Activated gamma-delta T cell (primary cell): Measurements from ENCODE around the gene CHEK2.
"Not testable (repeated sequence)": the region's sequence is repeated elsewhere in the genome, so short reads cannot be mapped to it uniquely, and the experiment has no call there.

Source experiments
- DNase-seq: peaks from one replicate; lab custom pipeline; 2025; lab: John Stamatoyannopoulos, UW

Gene CHEK2

DNA sequence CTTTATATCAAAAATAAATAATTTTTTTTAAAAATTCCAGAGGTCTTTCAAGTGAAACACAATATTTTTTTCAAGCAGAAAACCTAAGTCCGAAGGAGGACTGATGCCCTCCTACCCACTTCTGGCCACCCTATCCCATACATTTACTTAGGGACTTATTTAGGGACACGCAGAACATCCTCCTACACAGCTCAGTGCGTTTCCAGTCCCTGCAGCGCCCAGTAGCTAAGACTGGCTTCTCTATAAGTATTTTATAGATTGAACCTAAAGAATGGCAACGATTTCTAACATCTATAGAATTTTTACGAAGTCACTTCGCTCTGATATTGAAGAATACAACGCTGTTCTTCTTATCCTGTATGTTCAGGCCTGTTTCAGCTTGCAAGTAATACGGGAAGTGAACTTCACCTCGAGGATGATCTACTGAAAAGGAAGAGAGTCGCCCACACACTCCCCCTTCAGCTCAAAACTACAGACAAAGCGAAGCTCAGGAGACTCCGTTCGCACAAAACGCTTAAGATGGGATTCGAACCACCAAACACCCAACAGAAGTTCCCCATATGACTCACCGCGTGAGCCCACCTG lies 328 bp downstream of the CHEK2 start:
- DNase-seq, result no peak

DNA sequence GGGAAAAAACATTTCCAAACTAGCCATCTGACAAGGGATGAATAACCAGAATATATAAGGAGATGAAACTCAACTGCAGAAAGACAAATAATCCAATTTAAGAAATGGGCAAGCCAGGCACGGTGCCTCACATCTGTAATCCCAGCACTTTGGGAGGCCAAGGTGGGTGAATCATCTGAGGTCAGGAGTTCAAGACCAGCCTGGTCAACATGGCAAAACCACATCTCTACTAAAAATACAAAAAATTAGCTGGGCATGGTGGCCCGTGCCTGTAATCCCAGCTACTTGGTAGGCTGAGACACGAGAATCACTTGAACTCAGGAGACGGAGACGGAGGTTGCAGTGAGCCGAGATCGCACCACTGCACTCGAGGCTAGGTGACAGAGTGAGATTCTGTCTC lies 2.7 kb downstream of the CHEK2 start:
- not testable (repeated sequence) for DNase-seq

DNA sequence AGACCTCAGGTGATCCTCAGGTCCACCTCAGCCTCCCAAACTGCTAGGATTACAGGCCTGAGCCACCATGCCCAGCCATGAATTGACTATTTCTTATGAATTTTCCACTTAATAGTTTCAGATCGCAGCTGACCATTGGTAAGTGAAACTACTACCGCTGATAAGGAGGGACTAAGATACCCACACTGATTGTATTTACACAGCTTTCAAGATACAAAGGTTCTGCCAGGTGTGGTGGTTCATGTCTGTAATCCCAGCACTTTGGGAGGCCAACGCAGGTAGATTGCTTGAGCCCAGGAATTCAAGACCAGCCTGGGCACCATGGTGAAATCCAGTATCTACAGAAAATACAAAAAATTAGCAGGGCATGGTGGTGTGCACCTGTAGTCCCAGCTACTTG lies 3.9 kb downstream of the CHEK2 start:
- DNase-seq, result no peak

DNA sequence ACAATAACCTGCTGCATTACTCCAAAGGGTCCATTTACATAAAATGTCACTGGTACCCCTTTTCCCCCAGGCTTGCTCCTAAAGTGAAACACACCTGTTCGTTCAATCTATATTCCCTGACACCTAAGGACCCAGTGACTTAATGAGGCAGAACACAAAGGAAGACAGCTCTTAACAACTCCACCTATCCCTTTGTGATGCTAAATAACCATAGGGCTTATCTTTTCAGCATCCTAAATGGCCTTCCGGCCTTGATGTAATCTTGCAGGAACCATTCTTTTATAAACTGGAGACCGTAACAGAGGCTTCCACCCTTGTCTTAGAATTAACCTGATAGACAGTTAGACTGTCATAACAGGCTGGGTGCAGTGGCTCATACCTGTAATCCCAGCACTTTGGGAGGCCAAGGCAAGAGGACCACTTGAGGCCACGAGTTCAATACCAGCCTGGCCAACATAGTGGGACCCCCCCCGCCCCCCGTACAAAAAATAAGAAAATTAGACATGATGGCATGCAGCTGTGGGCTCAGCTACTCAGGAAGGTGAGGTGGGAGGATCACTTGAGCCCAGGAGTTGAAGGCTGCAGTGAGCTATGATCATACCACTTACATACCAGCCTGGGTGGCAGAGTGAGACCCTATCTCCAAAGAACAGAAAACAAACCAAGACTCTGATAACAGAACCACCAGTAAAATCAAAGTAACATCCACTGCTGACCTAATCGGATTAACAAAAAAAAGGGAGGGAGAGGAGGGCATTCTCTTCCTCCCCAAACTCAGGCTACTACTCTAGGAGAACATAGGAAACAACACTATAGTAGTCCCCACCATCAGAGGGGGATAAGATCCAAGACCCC lies 5.1 kb downstream of the CHEK2 start:
- DNase-seq, result no peak

DNA sequence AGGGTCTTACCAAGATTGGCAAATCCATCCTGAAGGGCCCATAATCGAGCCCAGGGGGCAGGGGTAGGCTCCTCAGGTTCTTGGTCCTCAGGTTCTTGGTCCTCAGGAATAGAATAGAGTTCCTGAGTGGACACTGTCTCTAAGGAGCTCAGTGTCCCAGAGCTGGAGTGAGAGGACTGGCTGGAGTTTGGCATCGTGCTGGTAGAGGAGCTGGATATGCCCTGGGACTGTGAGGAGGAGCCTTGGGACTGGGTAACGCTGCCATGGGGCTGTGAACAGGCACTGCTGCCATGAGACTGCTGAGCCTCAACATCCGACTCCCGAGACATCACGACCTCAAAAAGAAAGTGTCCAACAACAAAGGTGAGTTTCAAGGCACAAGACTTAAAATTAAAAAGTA lies 7.2 kb downstream of the CHEK2 start:
- DNase-seq, result no peak

DNA sequence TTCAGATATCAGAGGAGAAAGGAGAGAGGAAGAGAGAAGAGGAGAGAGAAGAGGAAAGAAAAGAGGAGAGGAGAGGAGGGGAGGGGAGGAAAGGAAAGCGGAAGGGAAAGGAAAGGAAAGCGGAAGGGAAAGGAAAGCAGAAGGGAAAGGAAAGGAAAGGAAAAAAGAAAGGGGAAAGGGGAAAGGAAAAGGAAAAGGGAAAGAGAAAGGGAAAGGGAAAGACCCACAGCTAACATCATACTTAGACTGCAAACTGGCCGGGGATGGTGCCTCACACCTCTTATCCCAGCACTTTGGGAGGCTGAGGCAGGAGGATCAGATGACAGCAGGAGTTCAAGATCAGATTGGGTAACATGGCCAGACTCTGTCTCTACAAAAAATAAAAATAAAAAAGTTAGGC lies 11.4 kb downstream of the CHEK2 start:
- DNase-seq, result no peak

DNA sequence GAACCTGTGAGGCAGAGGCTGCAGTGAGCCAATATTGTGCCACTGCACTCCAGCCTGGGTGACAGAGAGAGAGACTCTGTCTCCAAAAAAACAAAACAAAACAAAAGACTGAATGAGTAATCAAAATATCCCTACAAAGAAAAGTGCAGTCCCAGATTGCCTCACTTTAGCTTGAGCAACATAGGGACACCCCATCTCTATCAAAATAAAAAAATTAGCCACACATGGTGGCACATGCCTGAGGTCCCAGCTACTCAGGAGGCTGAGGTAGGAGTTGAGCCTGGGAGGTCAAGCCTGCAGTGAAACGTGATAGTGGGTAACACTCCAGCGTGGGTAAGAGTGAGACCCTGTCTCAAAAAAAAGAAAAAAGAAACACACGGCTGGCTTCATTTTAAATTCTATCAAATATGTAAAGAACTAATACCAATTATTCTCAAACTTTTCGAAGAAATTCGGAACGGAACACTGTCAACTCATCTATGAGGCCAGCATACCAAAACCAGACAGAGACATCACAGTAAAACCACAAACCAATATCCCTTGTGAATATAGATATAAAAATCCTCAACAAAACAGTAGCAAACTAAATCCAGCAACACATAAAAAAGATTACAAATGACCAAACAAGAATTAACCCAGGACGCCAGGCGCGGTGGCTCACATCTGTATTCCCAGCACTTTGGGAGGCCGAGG lies 12.9 kb downstream of the CHEK2 start:
- DNase-seq, result no peak

DNA sequence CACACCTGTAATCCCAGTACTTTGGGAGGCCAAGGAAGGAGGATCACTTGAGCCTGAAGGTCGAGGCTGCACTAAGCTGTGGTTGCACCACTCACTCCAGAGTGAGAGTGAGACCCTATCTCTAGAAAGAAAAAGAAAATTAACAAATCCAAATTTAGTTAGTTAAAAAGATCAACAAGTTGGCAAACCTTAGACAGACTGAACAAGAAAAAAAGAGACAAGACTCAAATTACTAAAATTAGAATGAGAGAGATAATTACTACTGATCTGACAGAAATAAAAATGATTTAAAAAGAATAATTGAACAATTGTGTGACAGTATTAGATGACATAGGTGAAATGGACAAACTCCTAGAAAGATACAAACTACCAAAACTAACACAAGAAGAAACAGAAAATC lies 13.6 kb downstream of the CHEK2 start:
- DNase-seq, result no peak

DNA sequence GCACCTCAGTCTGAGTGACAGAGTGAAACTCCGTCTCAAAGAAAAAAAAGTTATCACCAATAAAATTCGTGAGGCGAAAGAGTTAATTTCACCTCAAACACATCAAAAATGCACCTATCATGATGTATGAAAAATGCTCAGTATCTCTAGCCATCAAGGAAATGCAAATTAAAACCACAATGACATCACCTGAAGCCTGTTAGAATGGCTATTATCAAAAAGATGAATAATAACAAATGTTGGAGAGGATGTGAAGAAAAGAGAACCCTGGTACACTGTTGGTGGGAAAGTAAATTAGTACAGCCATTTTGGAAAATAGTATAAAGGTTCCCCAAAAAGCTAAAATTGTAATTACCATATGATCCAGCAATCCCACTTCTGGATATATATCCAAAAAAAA lies 23.6 kb downstream of the CHEK2 start:
- no peak for DNase-seq

DNA sequence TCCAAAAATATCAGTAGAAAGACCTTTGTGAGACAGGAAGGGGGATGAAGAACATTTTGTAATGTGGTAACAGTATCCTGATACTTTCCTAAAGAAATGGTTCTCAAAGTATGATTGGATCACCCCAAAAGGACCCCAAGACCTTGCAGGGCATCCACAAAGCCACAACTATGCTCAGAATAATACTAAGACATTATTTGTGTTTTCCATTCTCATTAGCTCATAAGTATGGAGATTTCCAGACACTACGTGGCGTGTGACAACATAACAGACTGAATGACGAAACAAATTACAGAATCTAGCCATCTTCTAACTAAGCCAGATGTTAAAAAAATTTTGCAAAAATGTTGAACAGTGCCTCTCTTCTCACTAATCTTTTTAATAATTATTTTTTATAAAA lies 24.9 kb downstream of the CHEK2 start:
- DNase-seq, result no peak

DNA sequence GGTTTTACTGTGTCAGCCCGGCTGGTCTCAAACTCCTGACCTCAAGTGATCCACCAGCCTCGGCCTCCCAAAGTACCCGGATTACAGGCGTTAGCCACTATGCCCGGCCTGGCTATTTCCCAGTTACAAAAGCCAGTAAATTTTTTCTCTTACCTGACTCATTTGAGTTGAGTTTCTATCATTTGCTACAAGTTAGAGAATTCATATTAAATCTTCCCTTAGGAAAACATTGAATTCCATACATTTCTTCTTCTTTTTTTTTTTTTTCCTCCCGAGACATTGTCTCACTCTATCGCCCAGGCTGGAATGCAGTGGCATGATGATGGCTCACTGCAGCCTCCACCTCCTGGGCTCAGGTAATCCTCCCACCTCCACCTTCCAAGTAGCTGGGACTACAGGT lies 26.0 kb downstream of the CHEK2 start:
- DNase-seq, result no peak

DNA sequence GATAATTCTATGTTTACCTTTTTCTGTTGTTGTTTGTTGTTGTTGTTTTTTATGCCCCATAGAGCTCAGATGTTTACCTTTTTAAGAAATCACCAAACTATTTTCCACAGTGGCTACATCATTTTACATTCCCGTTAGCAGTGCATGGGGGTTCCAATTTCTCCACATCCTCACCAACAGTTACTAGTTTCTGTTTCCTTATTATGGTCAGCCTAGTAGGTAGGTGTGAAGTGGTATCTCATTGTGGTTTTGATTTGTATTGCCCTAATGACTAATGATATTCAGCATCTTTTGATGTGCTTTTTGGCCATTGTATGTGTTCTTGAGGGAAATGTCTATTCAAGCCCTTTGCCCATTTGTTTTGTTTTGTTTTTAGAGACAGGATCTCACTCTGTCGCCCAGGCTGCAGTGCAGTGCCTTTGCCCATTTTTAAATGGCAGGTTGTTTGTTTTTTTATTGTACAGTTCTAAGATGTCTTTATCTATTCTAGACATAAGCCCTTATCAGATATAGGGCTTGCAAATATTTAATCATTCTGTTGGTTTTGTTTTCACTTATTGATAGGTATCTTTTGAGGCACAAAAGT lies 27.5 kb downstream of the CHEK2 start:
- DNase-seq, result no peak

DNA sequence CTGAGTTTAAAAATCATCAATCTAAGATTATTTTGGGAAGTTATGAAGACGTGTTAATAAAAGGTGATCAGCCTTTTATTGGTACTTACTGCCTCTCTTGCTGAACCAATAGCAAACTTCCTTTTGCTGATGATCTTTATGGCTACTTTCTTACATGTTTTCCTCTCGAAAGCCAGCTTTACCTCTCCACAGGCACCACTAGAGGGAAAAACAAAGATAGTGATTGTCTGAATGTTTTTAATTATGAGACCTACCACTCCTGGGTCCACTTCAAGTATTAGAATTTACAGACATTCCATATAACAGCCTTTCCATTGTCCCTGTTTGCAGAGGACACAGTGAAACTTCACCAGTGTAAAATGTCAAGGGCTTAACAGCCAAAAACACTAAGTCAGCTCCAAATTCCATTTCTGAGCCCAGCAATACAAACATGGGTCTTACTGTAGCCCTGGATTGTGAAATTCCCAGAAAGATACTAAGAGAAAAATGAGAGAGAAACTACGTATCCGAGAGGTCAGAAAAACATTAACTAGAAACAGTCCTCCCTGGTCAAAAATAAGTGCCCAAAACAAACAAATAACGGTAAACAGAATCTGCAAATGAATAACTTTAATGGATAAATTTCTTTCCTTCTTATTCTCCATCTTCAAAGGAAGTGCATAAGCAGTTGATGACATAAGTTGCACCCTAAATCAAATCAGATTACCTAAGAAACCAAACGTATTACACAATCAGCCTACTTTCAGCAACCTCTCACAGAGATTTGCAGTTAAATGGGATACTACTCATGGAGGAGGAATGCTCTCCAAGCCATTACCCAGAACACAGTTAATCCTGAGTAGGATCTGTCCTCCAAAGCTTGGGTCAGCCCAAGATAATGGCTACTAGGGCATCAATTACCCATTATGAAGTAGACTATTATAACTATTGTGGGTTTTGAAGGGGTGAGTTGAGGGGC lies 29.5 kb downstream of the CHEK2 start:
- no peak for DNase-seq

DNA sequence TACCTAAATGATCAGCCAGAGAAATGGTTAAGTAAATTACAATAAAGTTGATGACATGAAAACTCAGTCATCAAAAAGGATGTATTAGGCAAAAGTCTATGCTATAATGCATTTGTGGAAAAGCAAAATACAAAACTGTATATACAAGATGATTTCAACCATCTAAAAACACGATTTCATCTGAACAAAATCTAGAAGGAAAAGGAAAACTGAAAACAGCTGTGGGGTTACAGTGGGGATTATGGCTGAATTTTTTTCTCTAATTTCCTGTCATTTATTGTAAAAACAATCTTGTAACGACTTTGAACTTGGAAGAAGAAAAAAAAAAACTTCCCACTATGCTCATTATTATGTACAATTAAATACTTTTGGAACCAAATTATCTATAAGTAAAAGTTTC lies 30.3 kb downstream of the CHEK2 start:
- DNase-seq, result no peak

DNA sequence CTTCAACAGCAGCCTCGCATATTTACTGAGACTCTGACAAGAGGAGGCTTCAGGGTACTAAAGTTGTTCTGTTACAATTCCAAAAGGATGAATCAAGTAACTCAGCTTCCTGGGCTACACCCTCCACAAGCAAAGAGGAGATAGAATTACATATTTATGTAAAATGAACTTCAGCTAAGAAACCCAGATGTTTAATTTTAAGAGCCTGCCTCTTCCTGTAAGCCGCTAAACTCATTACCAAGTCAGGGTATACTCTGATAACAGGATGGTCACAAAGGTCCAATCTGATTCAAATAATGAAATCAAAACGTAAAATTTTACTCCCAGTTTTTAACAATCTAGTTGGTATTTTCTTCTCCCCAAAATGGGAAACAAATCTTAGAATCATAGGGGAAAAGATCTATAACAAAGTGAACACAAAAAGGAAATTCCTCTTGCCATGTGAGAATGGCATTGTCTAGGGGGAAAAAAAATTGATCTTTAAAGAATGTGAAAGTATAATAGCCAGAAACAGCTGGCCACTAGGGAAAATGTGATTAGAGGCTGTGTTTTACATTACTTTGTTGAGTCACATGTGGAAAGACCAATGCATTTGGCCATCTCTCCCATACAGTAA lies 30.9 kb downstream of the CHEK2 start:
- DNase-seq, result no peak

DNA sequence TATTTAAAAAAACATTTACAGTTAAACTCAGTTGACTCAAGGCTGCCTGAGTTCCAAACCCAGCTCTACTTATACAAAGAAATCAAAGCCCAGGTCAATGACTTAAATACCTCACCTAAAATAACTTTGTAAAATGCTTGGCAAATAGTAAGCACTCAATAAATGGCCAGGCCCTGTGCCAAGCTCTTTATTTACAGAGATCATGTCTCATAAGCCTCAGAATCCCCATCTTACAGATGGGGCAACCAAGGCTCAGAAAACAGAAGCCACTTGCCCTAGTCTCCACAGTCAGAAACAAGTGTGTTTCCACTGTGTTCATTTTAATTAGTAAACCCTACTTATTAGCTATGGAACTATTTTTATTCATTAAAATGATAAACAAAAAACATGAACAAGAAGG lies 31.5 kb downstream of the CHEK2 start:
- no peak for DNase-seq

DNA sequence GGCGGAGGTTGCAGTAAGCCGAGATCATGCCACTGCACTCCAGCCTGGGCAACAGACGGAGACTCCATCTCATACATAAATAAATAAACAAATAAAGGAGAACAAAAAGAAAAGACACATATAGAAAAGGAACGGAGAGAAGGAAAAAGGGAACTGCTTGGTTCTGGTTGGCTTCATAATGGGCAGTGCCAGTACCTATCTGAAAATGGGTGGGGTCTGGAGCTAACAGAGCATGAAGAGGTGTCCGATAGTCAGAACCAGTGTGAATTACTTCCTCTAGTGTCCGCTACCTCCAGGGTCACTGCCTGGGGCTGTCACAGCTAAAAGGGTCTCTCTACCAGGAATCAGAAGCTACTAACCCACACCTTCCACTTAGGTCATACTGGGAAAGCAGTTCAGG lies 34.8 kb downstream of the CHEK2 start:
- DNase-seq, result no peak

DNA sequence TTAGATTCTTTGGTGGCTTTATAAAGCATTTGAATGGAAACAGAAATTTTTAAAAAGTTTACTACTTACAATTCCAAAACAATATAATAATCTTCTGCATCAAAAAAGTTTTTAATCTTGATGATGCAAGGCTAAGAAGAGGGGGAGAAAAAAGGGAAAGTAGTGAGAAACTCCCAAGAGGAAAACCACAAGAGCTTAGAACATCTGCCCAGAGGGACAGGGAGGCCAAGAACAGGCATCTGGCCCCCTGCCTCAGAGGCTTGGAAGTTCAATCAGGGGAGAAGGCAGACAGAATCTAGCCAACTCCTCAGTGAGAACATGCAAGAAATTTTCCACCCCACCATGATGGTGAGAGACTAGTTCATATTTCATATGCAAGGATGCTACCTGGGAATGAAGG lies 38.2 kb downstream of the CHEK2 start:
- DNase-seq, result no peak

DNA sequence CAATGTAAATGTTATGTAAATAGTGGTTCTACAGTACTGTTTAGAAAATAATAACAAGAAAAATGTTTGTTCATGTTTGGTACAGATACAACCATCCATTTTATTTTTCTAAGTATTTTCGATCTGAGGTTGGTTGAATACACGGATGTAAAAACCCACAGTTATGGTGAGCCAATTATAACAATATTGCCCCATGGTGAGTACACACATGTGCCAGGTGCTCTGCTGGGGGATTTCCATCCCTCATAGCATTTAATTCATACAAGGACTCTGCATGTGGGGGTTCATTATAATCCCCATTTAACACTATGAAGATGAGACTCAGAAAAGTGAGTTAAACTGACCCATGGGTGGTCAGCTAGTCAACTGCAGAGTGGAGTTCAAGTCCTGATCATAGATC lies 38.7 kb downstream of the CHEK2 start:
- no peak for DNase-seq

DNA sequence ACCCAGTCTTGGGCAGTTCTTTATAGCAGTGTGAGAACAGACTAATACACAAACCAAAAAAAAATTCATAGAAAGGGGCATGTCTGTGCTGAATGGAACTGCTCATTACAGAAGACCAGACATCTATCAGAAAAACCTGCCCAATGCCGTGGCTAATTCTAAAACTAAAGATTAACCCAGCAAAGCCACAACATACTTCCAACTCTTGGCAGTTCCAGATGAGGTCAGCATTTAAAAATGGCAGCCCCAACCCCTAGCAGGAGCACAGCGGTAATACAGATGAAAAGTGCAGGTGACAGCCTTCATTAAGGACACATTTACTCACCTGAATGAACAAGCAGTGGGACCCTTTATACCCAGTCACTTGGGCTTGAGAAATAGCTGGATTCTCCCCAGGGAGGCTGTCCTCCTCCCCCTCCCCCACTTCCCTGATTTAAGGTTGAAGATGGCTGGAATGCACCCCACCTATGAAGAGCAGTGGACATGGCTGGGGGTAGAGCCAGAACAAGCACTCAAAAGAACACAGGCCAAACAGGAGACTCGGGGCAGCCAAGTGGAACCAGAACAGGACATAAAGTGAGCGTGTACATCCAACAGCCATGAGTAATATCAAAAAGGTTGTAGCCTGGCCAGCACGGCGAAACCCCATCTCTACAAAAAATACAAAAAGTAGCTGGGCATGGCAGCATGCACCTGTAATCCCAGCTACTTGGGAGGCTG lies 48.4 kb downstream of the CHEK2 start:
- DNase-seq, result not testable (repeated sequence)

DNA sequence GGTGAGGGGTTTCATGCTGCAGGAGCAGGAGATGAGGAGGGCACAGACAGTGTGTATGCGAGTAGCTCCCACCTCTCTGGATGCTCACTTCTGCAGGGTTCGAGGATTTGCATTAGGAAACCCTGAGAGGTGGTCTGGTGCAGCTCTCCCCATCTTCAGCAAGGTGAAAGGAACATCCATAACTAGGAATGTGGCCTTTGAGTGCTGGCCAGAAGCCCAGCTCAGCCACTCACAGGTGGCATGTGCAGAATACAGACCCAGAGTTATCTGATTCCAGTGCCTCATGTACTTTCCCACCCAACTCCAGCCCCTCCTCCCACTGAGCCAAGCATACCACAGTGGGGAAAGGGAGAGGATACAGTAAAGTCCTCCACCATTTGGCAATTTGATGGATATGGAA lies 51.8 kb downstream of the CHEK2 start:
- not testable (repeated sequence) for DNase-seq
